DMS53 (cell line): ENCODE data around the gene MARK1.

ENCODE experiments used
- DNase-seq: peaks from one replicate; lab custom pipeline; 2025; lab: John Stamatoyannopoulos, UW

The MARK1 gene

DNA sequence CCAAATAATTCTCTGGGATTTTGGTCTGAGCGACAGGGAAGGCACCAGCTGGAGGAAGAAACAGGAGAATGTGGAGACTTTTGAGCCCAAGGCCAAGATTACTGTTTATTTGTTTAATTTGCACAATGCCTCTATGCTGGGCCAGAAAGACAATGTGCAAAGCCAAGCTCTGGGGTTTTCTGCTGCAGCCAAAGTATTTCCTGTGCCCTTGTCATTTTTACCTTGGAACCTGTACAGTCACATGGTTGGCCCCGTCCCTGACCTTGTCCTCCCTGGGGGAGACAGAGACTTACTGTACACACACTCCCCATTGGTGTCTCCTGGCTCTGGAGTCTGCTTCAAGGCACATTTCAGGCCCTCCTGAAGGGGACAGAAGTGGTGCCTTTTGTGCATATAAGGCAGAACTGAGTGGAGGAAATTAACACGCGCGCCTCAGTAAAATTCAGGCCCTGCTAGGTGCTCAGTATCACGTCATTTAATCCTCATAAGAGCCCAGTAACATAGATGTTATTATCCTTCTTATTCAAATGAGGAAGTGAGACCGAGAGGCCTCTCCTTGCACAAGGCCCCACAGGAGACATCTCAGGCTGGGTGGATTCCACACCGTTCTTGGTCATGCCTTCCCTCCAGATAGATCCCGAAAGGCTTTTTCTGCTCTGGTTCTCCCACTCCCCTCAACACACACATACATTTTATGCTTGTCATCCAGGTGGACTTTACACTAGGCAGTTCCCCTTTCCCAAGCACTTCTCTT is 183.3 kb downstream of the MARK1 start:
- DNase-seq: no peak
